Measurements from ENCODE around the gene SYT1.

The SYT1 gene

DNA sequence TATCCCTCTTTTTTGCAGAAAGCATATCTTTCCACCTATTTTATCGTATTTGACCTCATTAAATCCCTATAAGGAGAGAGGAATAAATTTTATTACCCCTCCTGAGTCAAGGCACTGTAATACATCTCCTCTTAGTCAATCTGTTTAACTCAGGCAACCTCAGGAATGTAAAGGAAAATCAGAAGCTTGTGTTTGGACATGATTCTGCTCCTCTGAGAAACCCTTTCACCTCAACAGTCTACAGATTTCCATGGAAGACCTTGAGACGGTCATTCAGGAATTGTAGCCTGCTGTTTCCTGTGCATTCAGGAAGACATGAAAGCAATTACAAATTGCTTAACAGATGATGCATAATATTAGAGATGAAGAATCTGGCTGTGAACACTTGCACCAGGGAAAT is 465.4 kb downstream of the SYT1 start:
- no peak for DNase-seq (ENCODE audit: low read depth in 1 of 2, low spot score in 1 of 2)

DNA sequence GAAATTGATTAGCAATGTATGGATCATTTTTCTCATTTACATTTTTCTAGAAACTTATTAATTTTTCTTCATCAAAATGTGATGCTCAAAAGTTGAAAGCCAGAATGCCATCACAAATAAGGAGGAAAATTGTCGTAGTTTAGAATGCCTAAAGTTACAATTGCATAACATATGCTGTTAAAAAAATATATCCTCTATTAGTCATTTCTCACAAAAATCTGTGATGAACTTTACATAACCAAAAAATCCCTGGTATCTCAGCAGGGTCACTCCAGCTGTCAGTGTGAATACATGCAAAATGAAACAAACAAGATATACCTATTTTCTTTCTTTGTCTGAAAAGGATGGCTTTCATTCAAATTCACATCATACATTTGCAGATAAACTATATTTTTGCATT is 467.3 kb downstream of the SYT1 start:
- DNase-seq (ENCODE audit: low read depth in 1 of 2, low spot score in 1 of 2), result no peak

DNA sequence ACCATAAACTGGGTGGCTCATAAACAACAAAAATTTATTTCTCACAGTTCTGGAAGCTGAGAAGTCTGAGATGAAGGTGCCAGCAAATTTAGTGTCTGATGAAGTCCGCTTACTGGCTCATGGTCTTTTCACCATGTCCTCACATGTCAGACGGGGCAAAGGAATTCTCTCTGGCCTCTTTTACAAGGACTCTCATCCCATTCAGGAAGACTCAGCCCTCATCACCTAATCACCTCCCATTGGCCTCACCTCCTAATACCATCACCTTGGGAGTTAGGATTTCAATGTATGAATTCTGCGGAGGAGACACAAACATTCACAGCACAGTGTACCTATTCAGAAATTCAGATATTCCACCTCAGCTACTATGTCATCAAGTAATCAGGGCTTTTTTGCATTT is 468.6 kb downstream of the SYT1 start:
- no peak for DNase-seq (ENCODE audit: low read depth in 1 of 2, low spot score in 1 of 2)

DNA sequence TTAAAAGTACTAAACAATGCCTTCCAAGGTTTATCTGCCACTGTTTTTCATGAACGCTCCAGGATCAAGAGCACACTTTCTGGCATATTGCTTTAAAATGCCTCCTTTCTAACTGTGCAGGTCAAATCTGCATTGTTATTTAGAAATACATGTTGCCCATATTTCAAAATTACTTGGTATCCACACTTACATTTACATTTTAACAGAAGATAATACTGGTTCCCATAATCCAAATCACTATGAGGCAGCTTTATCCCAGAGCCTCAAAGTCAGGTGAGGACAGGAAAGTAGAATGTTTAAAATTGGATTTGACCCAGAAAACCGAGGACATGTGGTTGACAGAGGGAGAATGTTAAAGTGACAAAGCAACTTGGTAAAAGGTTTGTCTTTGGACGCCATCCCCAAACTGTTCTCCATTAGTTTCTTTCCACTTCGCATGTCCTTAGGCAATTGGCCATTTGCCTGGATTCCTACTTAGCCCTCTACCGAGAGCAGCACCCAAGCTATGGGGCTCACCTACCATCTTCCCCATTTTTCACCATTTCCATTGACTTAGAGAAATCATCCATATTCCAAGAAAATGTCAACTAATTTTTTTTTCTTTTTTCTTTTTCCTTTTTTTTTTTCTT is 473.2 kb downstream of the SYT1 start:
- no peak for DNase-seq (ENCODE audit: low read depth in 1 of 2, low spot score in 1 of 2)

DNA sequence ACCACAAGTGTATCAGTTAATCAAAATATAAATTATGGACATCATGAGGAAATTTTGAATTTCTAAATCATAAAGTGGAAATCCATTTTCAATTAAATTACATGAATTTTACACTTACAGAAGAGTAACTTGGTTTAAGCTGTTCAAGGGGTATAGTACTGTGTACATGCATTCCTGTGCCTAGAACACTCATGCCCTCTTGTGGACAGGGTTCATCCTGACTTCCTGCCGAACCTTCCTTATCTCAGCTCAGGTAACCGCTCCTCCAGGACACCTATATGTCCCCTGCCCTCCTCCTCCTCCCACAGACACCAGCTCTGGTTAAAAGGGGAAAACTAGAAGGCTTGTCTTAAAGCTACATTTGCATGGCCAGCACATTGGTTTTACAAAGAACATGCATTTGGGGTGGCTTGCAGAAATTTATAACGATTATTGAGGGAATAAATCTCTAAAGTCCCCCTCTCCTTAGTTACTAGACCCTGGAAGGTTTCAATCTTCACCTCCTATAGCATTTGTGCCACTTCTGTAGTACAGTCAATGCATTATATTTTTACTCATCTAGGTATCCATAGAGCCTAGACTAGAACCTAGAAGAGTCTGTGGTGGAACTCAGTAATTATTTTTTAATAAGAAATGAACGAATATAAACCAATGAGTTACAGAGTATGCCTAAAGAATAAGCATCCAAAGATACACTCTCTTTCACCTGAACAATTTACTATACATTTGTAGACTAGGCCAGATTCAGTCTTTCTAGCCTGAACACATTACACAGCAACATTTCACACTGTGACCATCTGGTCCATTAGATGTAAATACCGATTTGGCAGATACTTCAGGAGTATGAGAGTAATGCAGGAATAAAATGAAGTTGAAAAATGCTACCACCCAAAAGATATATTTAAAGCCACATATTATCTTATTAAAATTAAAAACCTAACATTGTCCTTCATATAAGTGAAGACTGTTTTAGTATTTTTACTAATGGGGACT is 480.6 kb downstream of the SYT1 start:
- DNase-seq (ENCODE audit: low read depth in 1 of 2, low spot score in 1 of 2), result no peak

DNA sequence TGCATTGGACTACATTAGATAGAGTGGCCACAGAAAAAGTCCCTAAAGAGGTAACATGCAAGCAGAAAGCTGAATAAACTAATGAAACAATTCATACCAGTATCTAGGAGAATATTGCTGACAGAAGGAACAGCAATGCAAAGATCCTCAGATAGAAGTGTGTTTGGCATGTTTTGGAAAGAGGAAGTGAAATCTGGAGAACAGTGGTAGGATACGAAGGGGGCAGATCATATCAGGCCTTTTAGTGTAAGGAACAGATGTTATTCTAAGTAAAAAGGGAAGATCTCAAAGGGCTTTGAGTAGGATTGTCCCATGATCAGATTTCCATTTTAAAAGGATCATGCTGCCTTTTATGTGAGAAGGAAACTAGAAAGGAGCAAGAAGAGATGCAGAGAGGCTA is 483.3 kb downstream of the SYT1 start:
- DNase-seq (ENCODE audit: low read depth in 1 of 2, low spot score in 1 of 2), result no peak

DNA sequence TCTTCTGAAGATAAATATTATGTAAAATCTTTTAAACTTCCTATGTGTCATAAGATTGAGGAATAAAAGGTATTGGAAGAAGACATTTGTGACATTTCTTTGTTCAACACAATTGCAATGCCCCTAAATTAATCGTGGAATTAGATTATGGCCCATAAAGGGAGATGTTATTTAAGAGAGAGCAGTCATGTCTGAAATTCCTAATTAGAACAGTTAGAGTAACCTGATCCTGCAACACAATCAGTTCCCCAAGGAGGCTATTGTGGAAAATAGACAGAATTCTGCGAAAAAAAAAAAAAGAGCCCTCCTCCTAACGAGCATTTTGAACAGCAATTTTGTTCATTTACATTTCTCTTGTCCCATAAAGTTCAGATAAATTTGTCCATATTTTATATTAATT is 486.7 kb downstream of the SYT1 start:
- DNase-seq (ENCODE audit: low read depth in 1 of 2, low spot score in 1 of 2), result no peak

DNA sequence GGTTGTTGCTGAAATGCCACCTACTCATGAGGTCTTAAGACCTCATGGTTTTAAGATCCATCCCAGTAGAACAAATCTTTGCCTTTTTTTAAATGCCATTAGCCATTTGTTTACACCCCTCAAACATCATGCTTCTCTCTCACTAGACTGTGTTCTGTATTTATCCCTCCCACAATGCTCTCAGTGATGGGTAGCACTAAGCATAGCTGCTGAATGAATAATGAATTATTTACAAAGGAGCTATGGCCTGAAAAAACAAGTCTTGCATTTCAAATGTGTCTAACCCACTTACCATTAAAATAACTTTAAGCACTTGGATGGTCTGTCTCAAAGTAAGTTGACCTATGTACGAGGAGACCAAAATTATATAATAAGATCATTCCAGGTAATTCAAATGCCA is 491.6 kb downstream of the SYT1 start:
- no peak for DNase-seq (ENCODE audit: low read depth in 1 of 2, low spot score in 1 of 2)

DNA sequence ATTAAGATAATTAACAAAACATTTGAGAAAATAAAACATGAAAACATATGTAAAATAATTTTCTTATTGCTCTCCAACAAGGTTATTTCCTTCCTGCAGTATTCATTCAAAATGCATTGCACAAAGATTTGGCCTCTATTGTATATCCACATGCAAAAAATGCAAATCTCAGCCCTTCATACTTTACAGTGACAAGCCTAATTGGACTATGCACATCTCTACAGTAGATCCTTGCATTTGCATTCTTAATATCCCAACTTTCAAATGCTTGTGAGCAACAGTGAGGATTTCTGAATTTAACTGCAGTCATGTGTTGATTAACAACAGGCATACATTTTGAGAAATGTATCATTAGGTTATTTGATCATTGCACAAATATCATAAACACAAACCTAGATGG is 492.5 kb downstream of the SYT1 start:
- no peak for DNase-seq (ENCODE audit: low read depth in 1 of 2, low spot score in 1 of 2)

DNA sequence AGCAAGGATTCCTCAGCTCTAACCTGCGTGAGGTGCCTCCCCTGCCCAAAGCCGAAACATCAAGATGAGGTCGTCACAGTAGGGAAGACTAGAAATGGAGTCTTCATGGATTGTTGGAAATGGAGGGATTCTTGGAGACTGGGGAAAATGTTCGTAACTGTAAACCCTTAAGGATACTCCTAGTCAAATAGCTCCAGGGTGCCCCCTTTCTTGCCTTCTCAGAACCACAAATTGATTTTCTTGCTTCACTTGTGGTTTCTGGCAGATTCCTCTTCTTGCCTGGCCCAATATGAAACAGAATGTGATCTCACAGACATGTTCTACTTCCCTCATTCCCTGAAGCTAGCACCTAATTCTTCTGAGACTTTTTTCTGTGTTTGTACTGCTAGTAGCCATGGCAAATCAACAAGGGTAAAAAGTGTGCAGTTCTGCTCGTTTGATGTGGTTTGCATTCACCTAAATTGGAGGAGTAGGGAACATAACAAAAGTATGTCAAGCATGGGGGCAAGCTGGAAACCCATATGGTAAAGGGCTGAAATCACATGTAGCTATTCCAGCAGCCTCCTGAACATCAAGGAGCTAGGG is 494.2 kb downstream of the SYT1 start:
- no peak for DNase-seq (ENCODE audit: low read depth in 1 of 2, low spot score in 1 of 2)

DNA sequence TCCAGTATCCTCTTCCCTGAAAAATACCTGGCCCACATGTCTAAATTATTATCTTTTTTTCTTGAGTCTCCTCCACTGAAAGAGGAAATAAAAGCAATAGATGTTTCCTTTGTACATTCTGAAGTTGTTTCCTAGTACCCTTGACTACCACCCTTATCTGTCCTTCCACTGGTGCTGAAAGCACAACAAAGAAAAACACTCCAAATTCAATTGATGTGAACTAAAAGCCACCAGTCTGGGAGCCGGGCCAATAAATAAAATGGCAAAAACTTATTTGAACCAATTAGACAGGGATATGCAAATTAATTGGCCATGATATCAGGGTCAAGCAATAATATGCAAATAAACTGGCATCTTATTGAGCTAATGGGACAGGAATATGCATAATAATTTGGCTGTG is 495.7 kb downstream of the SYT1 start:
- no peak for DNase-seq (ENCODE audit: low read depth in 1 of 2, low spot score in 1 of 2)

DNA sequence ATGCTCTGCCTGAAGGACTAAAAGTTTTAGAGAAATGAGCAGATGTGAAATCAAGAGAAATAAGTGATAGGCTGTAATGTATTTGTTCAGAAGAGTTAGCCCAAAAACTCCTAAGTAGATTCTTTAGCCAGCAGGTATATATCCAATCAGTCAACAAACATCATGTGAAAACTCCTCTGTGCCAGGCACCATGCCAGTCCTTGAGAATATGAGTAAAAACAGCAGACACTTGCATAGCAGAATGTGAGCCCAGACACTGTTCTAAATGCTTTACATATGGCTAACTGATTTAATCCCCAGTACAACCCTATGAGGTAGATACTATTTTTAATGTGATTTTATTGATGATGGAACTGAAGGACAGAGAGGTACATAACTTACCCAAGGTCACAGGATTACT is 496.4 kb downstream of the SYT1 start:
- no peak for DNase-seq (ENCODE audit: low read depth in 1 of 2, low spot score in 1 of 2)

DNA sequence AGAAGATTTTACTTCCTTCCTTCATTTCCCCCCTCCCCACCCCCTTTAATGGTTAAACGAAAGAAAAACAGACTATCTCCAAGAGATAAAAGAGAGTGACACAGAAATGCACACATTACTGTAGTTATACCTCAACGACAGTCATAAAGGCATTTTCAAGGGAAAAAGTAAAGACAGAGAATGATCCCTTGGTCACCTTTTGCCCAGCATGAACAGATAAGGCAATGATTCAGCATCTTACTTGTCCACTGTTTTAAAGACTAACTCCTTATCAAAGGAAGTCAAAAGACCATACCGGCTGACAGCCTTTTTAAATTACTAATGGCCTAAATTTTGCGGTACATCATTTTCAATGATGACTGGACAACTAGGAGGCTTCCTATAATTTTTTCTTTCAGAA is 499.6 kb downstream of the SYT1 start:
- DNase-seq (ENCODE audit: low read depth in 1 of 2, low spot score in 1 of 2), result no peak

DNA sequence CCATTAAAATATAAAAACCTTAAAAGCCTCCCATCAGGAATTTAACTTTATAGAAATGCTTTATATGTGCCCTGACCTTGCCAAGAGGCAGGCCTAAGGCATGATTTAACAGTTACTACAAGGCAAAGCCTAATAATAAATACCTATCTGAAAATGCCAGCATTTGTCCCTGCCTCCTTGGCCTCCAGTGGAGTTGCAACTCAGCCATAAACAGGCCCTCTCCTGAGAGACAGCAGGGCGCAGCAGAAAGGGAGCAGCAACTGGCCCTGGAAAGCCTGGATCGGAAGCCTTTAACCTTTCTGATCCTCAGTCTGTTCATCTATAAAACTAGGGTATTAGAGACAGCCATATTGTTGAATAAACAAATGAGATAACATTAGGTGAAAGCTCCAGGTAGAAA is 501.8 kb downstream of the SYT1 start:
- no peak for DNase-seq (ENCODE audit: low read depth in 1 of 2, low spot score in 1 of 2)

DNA sequence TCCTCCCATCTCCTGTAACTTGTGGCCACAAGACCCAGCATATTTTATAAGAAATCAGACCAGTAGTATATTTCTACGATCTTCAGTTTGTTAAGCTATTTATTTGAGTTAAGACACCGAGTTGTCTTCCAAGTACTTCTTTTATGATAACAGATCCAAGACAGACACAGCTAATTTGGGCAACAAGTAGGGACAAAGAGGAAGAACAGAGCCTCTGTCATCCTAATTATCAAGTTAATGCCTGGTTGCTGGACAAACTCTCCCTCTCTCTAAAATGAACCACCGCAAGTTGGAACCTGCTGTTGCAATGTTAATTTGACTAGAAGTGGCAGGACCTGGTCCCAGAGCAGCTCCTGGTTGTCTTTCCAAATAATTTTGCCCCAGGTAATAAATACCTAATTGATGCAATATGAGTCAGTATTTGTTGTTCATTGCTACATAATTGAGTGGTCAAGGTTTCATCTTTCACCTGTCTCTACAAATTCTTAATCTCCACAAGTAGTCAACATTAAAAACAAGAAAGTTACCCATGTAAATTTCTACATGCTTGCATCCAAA is 502.5 kb downstream of the SYT1 start:
- no peak for DNase-seq (ENCODE audit: low read depth in 1 of 2, low spot score in 1 of 2)

DNA sequence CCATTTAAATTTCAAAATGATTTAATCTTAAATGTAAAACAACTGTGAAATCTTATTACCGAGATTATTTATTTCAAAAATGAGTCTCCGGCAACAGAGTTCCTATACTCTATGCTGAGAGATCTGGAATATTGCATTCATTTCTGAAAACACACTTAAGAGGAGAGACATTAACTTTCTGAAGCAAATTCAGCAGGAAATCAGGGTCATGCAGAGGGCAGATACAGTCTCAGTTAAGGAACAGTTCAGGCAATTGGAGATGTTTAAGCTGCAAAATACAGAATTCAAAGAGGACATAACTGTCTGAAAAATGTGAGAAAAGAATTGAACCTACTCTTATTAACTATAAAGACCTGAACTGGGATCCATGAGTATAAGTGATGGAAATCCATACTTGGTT is 505.4 kb downstream of the SYT1 start:
- no peak for DNase-seq (ENCODE audit: low read depth in 1 of 2, low spot score in 1 of 2)

DNA sequence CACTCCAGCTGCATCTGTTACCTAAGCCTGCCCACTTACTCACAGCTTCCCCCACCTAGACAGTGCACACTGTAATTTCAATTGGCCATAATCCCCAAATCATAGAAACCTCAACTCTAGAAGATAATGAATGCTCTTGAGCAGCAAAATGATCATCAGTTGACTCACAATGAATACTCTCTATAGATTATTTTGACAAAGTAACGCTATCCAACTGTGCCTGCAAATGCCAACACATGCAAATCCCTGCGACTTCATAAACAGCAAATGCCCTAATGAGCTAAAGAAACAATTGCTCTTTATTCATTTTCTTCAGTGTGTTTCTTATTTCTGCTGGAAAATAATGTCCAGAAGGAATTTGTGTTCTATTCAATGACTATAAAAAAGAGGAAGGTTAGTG is 506.7 kb downstream of the SYT1 start:
- DNase-seq (ENCODE audit: low read depth in 1 of 2, low spot score in 1 of 2), result no peak

DNA sequence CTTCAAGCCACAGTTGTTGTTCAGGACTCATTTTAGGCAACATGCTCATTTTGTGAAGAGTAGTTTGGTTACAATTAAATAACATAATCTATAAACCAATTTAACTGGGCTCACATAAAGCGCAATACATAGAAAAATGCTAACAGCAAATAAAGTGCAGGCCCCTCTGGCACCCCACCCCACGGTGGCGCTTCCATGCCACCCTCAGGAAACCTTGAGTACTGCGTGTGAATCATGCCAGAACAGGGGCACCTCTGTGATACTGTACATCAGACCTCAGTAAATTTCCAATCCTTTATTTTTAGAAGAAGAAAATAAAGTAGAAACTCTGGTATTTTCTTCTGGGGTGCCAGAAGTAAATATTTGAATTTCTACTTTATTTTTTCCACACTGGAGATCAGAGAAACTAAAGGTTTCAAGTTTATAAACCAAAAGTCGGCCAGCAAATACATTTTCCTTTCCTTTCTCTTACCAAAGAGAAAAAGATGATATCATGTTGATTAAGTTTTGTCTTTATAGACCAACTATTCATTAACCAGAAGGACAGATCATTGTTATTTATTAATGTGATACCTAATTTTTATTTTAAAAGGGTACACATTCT is 509.4 kb downstream of the SYT1 start:
- DNase-seq (ENCODE audit: low read depth in 1 of 2, low spot score in 1 of 2), result no peak

DNA sequence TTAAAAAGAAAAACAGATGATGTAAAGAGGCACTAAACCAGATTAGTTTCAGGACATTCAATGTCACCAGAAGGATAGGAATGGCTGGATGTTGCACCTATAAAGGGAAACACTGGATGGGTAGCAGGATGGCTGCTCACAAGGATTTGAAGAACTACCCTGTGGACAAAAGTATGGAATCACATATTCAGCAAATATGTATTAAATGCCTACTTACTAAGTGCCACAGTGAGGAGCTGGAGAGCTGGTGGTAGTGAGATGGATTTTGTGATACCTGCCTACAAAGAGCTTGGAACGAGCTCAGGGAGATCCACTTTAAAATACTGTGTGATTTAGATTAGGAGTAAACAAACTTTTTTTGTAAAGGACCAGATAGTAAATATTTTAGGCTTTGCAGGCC is 510.0 kb downstream of the SYT1 start:
- no peak for DNase-seq (ENCODE audit: low read depth in 1 of 2, low spot score in 1 of 2)

DNA sequence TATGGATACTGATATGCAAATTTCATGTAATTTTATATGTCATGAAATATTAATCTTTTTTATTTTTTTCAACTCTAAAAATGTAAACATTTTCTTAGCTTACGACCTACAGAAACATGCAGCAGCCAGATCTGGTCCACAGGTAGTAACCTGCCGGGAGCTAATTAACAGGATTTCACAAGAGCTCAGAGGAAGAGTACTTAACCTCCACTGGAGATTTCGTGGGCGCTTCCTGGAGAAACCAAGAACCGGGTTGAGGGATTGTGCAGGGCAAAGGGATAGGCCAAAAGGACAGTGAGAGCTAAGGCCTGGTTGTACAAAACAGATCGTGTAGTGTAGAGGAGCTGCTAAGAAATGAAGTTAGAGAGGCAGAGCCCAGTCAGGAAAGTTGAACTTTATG is 510.5 kb downstream of the SYT1 start:
- DNase-seq (ENCODE audit: low read depth in 1 of 2, low spot score in 1 of 2), result no peak

DNA sequence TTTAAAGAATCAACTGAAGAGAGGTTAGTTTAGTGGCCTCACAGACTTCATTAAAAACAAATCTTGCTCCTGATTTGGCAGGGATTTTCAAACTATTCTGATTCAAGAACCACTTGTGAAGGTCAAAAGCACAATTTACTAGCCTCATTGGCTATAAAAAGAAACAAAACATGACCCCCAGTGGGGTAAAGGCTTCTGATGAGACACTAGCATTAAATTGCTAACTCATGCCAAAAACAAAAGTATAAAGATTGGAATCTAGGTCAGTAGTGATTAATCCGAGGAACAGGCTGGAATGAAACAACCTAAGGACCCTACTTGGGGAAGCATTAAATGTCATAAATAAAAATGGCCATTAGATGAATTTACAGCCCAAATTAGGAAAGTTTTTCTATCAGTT is 513.9 kb downstream of the SYT1 start:
- DNase-seq (ENCODE audit: low read depth in 1 of 2, low spot score in 1 of 2), result no peak

DNA sequence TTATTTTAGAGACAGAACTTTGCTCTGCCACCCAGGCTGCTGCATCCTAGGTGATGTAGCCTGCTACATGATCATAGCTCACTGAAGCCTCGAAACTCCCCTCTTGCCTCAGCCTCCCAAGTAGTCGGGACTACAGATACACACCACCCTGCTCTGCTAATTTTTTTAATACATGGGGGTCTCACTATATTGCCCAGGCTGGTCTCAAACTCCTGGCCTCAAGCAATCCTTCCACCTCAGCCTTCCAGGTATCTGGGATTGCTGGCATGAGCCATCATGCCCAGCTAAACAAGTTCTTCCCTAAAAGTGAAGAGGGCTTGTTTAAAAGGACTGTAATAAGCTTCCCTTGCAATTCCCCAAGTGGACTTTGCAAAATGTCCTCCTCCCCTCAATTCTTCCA is 515.8 kb downstream of the SYT1 start:
- no peak for DNase-seq (ENCODE audit: low read depth in 1 of 2, low spot score in 1 of 2)
